Activated CD4-positive, alpha-beta T cell treated with anti-CD3 and anti-CD28 coated beads for 24 hours (primary cell): ENCODE measurements around the gene SPRED2.

Experiments
- DNase-seq, 2 donors: peaks; one replicate each; pipeline ENCODE4 v3.0.0-alpha.2; 2020; ENCODE audit warnings: low read depth in 2 of 2

Gene SPRED2

GRCh38 chr2:65442420-65443020, 10.1 kb upstream of the SPRED2 start:
- DNase-seq, result no peak

- DNase-seq, result no peak
Observed at GRCh38 chr2:65438137-65438899, 5.9 kb upstream of the SPRED2 start.

- no peak for DNase-seq
Observed at GRCh38 chr2:65437392-65438135, 5.2 kb upstream of the SPRED2 start.

- peak in 1 of 2 donors; percentile 24 for DNase-seq
Observed at GRCh38 chr2:65436824-65437221, 4.4 kb upstream of the SPRED2 start.

- DNase-seq, result no peak
Observed at GRCh38 chr2:65436169-65436823, 3.9 kb upstream of the SPRED2 start.

GRCh38 chr2:65435625-65436168, 3.3 kb upstream of the SPRED2 start:
- DNase-seq, result peak in 1 of 2 donors; percentile 25

- DNase-seq, result no peak
Observed at GRCh38 chr2:65434592-65435241, 2.3 kb upstream of the SPRED2 start.

GRCh38 chr2:65431421-65432226, 775 bp downstream of the SPRED2 start:
- peak in 1 of 2 donors; percentile 10 for DNase-seq

GRCh38 chr2:65430603-65431420, 1.6 kb downstream of the SPRED2 start:
- peak in 1 of 2 donors; percentile 26 for DNase-seq

- no peak for DNase-seq
Observed at GRCh38 chr2:65429786-65430602, 2.4 kb downstream of the SPRED2 start.

- DNase-seq, result no peak
Observed at GRCh38 chr2:65427532-65427931, 4.9 kb downstream of the SPRED2 start.

- DNase-seq, result no peak
Observed at GRCh38 chr2:65425276-65425675, 7.1 kb downstream of the SPRED2 start.

- no peak for DNase-seq
Observed at GRCh38 chr2:65424391-65424790, 8.0 kb downstream of the SPRED2 start.

GRCh38 chr2:65421432-65421748, 11.0 kb downstream of the SPRED2 start:
- DNase-seq, result no peak

GRCh38 chr2:65420712-65421431, 11.5 kb downstream of the SPRED2 start:
- DNase-seq, result no peak

- no peak for DNase-seq
Observed at GRCh38 chr2:65417509-65418085, 14.8 kb downstream of the SPRED2 start.

- no peak for DNase-seq
Observed at GRCh38 chr2:65416945-65417344, 15.5 kb downstream of the SPRED2 start.

GRCh38 chr2:65416321-65416720, 16.1 kb downstream of the SPRED2 start:
- DNase-seq, result no peak
